GM23338 (cell line): ENCODE data around the gene IQGAP1. TPM values are rescaled to one million over a fixed set of nuclear protein-coding genes. Genes with fewer than 3 reads are reported as not detected.
"Not testable (repeated sequence)": the region's sequence is repeated elsewhere in the genome, so short reads cannot be mapped to it uniquely, and the experiment has no call there.

Experiments
- ATAC-seq: fragments of 200-7000 bp; cut with Tn5 transposase; 3 replicates; pipeline ENCODE4 v1.9.1; 2020
- DNase-seq: peaks from one replicate; pipeline ENCODE4 v3.0.0-alpha.2; 2015; ENCODE audit warnings: low spot score
- H2AFZ ChIP-seq: fragments of 200-600 bp; sonication (generic); 2 replicates; pipeline ENCODE4 v1.8.0; 2016; ENCODE audit warnings: antibody characterized with exemption, mild to moderate bottlenecking, moderate library complexity
- H3F3A ChIP-seq: fragments of 200-600 bp; sonication (generic); replicated peaks from 2 replicates; pipeline ENCODE4 v1.8.0; 2017; ENCODE audit warnings: antibody characterized with exemption, mixed run types, low read depth
- H3K27ac ChIP-seq: fragments of 200-600 bp; sonication (generic); 2 replicates; pipeline ENCODE4 v1.6.1; 2016; ENCODE audit warnings: low read depth
- H3K27me3 ChIP-seq: fragments of 200-600 bp; sonication (generic); 2 replicates; pipeline ENCODE4 v1.8.0; 2016; ENCODE audit warnings: mild to moderate bottlenecking, mixed run types, moderate library complexity; ENCODE audit not compliant: insufficient read depth
- H3K36me3 ChIP-seq: fragments of 200-600 bp; sonication (generic); 2 replicates; pipeline ENCODE4 v1.8.0; 2016; ENCODE audit warnings: mild to moderate bottlenecking; ENCODE audit not compliant: insufficient read depth
- H3K4me1 ChIP-seq: fragments of 200-600 bp; sonication (generic); 2 replicates; pipeline ENCODE4 v1.8.0; 2016; ENCODE audit warnings: mild to moderate bottlenecking, moderate library complexity; ENCODE audit not compliant: insufficient read depth
- H3K4me2 ChIP-seq: fragments of 200-600 bp; sonication (generic); 2 replicates; pipeline ENCODE4 v1.7.1; 2017; ENCODE audit warnings: mixed run types
- H3K4me3 ChIP-seq: fragments of 200-600 bp; sonication (generic); 2 replicates; pipeline ENCODE4 v1.6.1; 2016; ENCODE audit warnings: mixed run types
- H3K79me2 ChIP-seq: fragments of 200-600 bp; sonication (generic); replicated peaks from 2 replicates; pipeline ENCODE4 v1.8.0; 2017; ENCODE audit warnings: mild to moderate bottlenecking; ENCODE audit not compliant: insufficient read depth
- H3K9me2 ChIP-seq: fragments of 200-600 bp; sonication (generic); 2 replicates; pipeline ENCODE4 v1.8.0; 2017; ENCODE audit not compliant: insufficient read depth
- H4K20me1 ChIP-seq: fragments of 200-600 bp; sonication (generic); replicated peaks from 2 replicates; pipeline ENCODE4 v1.8.0; 2017; ENCODE audit warnings: mild to moderate bottlenecking; ENCODE audit not compliant: insufficient read depth
- H3K27ac Mint-ChIP-seq: 2 replicates; pipeline ENCODE4 v1.8.0; 2020; ENCODE audit warnings: inconsistent platforms, mild to moderate bottlenecking, moderate library complexity, mixed read lengths
- H3K27me3 Mint-ChIP-seq: 3 replicates; pipeline ENCODE4 v1.8.0; 2022; ENCODE audit warnings: low read depth, mild to moderate bottlenecking, moderate library complexity, mixed read lengths, inconsistent platforms; ENCODE audit not compliant: insufficient read depth, poor library complexity
- H3K36me3 Mint-ChIP-seq: 3 replicates; pipeline ENCODE4 v1.8.0; 2021; ENCODE audit warnings: low read depth, mild to moderate bottlenecking, inconsistent platforms, moderate library complexity, mixed read lengths
- H3K4me1 Mint-ChIP-seq: 3 replicates; pipeline ENCODE4 v1.8.0; 2020; ENCODE audit warnings: mild to moderate bottlenecking, inconsistent platforms, mixed read lengths
- H3K4me3 Mint-ChIP-seq: 3 replicates; pipeline ENCODE4 v1.8.0; 2021; ENCODE audit warnings: moderate library complexity, mild to moderate bottlenecking, inconsistent platforms, mixed read lengths
- H3K9me3 Mint-ChIP-seq: 3 replicates; pipeline ENCODE4 v1.8.0; 2020; ENCODE audit warnings: moderate library complexity, mild to moderate bottlenecking, inconsistent platforms, mixed read lengths
- CREB1 ChIP-seq: fragments of 250-450 bp; sonication (Bioruptor Pico); IDR thresholded peaks from 2 replicates; pipeline ENCODE4 v1.5.0; 2020; ENCODE audit warnings: low read depth, mild to moderate bottlenecking, moderate library complexity
- EZH2 ChIP-seq: fragments of 200-600 bp; sonication (generic); IDR thresholded peaks from one replicate; pipeline ENCODE4 v1.8.0; 2017; ENCODE audit warnings: antibody characterized with exemption, mild to moderate bottlenecking, low read depth; ENCODE audit not compliant: unreplicated experiment
- JUNB ChIP-seq: IDR thresholded peaks from one replicate; pipeline ENCODE4 v1.6.1; 2016; ENCODE audit warnings: antibody characterized with exemption; ENCODE audit not compliant: unreplicated experiment
- NANOG ChIP-seq: IDR thresholded peaks from 2 replicates; pipeline ENCODE4 v1.6.1; 2016; ENCODE audit warnings: antibody characterized with exemption, borderline replicate concordance
- POLR2AphosphoS5 ChIP-seq: IDR thresholded peaks from 2 replicates; pipeline ENCODE4 v1.6.1; 2016; ENCODE audit warnings: antibody characterized with exemption, low read depth
- REST ChIP-seq: IDR thresholded peaks from one replicate; pipeline ENCODE4 v1.6.1; 2018; ENCODE audit warnings: antibody characterized with exemption; ENCODE audit not compliant: unreplicated experiment
- ZNF114 ChIP-seq: fragments of 250-450 bp; sonication (Bioruptor Pico); IDR thresholded peaks from 2 replicates; pipeline ENCODE4 v1.5.0; 2020; ENCODE audit warnings: mild to moderate bottlenecking, moderate library complexity
- ZNF331 ChIP-seq: fragments of 250-450 bp; sonication (Bioruptor Pico); IDR thresholded peaks from 2 replicates; pipeline ENCODE4 v1.5.0; 2020; ENCODE audit warnings: low read depth, mild to moderate bottlenecking, moderate library complexity
- polyA plus RNA-seq: library from polyadenylated mRNA; unstranded; fragments of >200 nt; fragmentation: Nextera tagmentation; extraction: Ambion mirVana; gene quantifications from 2 replicates; pipeline ENCODE4 v1.2.1, GENCODE V29; 2016
- total RNA-seq: library from RNA; depleted of rRNA; stranded (reverse); fragments of >200 nt; shearing (Covaris generic); gene quantifications from 2 replicates; pipeline ENCODE4 v1.2.3, GENCODE V29; 2014
- TF ChIP-seq, protein P1 (sequence below): fragments of 250-450 bp; sonication (Bioruptor Pico); IDR thresholded peaks from 2 replicates; pipeline ENCODE4 v1.5.0; 2020; ENCODE audit warnings: mild to moderate bottlenecking, moderate library complexity
- TF ChIP-seq, protein P2 (sequence below): IDR thresholded peaks from 2 replicates; pipeline ENCODE4 v1.6.1; 2016; ENCODE audit warnings: antibody characterized with exemption

Gene IQGAP1
- total and polyA plus RNA-seq, 2 experiments from 2014 or later, result 92.7 to 159 TPM

- no peak for TF ChIP-seq ZNF114 (CRISPR knock-in tag)
Observed at GRCh38 chr15:90345857-90346256, 42.2 kb upstream of the IQGAP1 start (continued).

DNA sequence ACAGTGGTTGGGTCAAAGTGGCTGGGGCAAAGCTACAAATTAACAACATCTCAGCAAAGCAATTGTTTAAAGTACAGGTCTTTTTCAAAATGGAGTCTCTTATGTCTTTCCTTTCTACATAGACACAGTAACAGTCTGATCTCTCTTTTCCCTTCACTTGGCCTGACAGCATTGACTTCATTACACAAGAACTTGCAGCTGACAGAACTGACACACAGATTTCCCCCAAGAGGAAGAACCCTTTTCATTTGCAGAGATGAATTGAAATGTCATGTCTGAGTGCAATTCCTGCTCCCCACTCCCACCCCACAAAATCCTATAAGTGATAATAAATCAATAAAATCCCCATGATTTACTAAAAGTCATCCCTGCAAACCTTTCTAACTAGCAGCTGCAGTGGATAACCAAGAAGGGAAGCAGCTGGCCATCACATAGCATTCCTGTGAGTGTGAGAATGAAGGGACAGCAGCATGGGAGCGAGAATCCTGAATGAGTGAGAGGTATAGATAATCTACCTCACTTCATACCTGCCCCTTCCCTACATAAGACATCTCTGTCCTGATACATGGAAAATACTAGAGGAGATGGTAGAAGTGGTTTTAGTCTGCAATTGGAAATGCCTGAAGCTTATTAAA, 40.5 kb upstream of the IQGAP1 start:
- H3K4me2 ChIP-seq, H3F3A ChIP-seq, H3K36me3 ChIP-seq, H3K9me3 Mint-ChIP-seq, H3K9me2 ChIP-seq, H3K27ac Mint-ChIP-seq, DNase-seq, H3K4me1 ChIP-seq, H3K36me3 Mint-ChIP-seq, H3K4me3 ChIP-seq, H3K27me3 ChIP-seq, H3K79me2 ChIP-seq, H3K27ac ChIP-seq, ATAC-seq, H3K27me3 Mint-ChIP-seq, H3K4me3 Mint-ChIP-seq, H2AFZ ChIP-seq, H3K4me1 Mint-ChIP-seq, H4K20me1 ChIP-seq: not testable (repeated sequence)

DNA sequence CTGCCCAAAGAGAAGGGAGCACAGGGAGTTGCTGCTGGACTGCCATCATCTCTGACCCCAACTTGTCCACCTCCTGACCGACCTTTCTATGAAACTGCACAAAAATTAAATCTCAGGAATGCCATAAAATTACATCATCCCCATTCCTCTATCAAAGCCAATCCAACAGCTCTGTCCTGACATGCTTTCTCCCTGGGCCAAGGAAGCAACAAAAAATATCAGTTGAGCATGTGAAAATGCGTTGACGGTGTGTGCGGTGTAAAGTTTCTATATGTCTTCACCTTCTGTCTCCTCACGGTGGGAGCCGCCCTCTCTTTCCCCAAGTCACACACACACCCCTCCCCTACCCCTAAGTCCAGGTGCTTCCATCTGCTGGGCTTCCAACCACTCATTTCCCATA, 39.6 kb upstream of the IQGAP1 start:
- peaks cover 3% of the 10 kb centered on the region; the same call in 1 of the 3 replicates for H3K4me1 Mint-ChIP-seq
- Histone ChIP-seq H3K36me3 (no peaks in the 10 kb centered on the region), H3K4me3 (no peak overlapping the region), H3K4me2 (no peak overlapping the region), H3K27me3 (no peaks in the 10 kb centered on the region), H2AFZ (no peak overlapping the region), H3K79me2 (no peaks in the 10 kb centered on the region), H3K4me1 (no peaks in the 10 kb centered on the region), H3K9me2 (no peaks in the 10 kb centered on the region), H4K20me1 (no peaks in the 10 kb centered on the region), H3F3A (no peaks in the 10 kb centered on the region), H3K27ac (no peak overlapping the region)
- H3K4me3 Mint-ChIP-seq, result no peak overlapping the region
- H3K9me3 Mint-ChIP-seq, result no peaks in the 10 kb centered on the region
- no peak for ATAC-seq
- no peaks in the 10 kb centered on the region for H3K36me3 Mint-ChIP-seq
- no peak for DNase-seq
- no peak overlapping the region for H3K27ac Mint-ChIP-seq
- peaks cover 15% of the 10 kb centered on the region for H3K27me3 Mint-ChIP-seq
- TF ChIP-seq JUNB (no peak), ZNF331 (CRISPR knock-in tag) (no peak), POLR2AphosphoS5 (no peak), EZH2 (no peak), CREB1 (CRISPR knock-in tag) (no peak), NANOG (no peak), REST (no peak), ZNF114 (CRISPR knock-in tag) (no peak)
- TF ChIP-seq, protein P1, sequence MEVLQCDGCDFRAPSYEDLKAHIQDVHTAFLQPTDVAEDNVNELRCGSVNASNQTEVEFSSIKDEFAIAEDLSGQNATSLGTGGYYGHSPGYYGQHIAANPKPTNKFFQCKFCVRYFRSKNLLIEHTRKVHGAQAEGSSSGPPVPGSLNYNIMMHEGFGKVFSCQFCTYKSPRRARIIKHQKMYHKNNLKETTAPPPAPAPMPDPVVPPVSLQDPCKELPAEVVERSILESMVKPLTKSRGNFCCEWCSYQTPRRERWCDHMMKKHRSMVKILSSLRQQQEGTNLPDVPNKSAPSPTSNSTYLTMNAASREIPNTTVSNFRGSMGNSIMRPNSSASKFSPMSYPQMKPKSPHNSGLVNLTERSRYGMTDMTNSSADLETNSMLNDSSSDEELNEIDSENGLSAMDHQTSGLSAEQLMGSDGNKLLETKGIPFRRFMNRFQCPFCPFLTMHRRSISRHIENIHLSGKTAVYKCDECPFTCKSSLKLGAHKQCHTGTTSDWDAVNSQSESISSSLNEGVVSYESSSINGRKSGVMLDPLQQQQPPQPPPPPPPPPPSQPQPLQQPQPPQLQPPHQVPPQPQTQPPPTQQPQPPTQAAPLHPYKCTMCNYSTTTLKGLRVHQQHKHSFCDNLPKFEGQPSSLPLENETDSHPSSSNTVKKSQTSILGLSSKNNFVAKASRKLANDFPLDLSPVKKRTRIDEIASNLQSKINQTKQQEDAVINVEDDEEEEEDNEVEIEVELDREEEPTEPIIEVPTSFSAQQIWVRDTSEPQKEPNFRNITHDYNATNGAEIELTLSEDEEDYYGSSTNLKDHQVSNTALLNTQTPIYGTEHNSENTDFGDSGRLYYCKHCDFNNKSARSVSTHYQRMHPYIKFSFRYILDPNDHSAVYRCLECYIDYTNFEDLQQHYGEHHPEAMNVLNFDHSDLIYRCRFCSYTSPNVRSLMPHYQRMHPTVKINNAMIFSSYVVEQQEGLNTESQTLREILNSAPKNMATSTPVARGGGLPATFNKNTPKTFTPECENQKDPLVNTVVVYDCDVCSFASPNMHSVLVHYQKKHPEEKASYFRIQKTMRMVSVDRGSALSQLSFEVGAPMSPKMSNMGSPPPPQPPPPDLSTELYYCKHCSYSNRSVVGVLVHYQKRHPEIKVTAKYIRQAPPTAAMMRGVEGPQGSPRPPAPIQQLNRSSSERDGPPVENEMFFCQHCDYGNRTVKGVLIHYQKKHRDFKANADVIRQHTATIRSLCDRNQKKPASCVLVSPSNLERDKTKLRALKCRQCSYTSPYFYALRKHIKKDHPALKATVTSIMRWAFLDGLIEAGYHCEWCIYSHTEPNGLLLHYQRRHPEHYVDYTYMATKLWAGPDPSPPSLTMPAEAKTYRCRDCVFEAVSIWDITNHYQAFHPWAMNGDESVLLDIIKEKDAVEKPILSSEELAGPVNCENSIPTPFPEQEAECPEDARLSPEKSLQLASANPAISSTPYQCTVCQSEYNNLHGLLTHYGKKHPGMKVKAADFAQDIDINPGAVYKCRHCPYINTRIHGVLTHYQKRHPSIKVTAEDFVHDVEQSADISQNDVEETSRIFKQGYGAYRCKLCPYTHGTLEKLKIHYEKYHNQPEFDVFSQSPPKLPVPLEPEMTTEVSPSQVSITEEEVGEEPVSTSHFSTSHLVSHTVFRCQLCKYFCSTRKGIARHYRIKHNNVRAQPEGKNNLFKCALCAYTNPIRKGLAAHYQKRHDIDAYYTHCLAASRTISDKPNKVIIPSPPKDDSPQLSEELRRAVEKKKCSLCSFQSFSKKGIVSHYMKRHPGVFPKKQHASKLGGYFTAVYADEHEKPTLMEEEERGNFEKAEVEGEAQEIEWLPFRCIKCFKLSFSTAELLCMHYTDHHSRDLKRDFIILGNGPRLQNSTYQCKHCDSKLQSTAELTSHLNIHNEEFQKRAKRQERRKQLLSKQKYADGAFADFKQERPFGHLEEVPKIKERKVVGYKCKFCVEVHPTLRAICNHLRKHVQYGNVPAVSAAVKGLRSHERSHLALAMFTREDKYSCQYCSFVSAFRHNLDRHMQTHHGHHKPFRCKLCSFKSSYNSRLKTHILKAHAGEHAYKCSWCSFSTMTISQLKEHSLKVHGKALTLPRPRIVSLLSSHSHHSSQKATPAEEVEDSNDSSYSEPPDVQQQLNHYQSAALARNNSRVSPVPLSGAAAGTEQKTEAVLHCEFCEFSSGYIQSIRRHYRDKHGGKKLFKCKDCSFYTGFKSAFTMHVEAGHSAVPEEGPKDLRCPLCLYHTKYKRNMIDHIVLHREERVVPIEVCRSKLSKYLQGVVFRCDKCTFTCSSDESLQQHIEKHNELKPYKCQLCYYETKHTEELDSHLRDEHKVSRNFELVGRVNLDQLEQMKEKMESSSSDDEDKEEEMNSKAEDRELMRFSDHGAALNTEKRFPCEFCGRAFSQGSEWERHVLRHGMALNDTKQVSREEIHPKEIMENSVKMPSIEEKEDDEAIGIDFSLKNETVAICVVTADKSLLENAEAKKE (CRISPR knock-in tag), result no peak
- TF ChIP-seq, protein P2, sequence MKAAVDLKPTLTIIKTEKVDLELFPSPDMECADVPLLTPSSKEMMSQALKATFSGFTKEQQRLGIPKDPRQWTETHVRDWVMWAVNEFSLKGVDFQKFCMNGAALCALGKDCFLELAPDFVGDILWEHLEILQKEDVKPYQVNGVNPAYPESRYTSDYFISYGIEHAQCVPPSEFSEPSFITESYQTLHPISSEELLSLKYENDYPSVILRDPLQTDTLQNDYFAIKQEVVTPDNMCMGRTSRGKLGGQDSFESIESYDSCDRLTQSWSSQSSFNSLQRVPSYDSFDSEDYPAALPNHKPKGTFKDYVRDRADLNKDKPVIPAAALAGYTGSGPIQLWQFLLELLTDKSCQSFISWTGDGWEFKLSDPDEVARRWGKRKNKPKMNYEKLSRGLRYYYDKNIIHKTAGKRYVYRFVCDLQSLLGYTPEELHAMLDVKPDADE, result no peak
